Measurements from ENCODE around the gene ATPAF2. TPM values are rescaled to one million over a fixed set of nuclear protein-coding genes. Genes with fewer than 3 reads are reported as not detected.

Gene ATPAF2
- total and polyA plus RNA-seq, 2 donors (not counting 3 experiments of a cell fraction or from before 2014, with no cell fraction given): 23.2 to 35.7 TPM

- Histone ChIP-seq H3K4me2 (ENCODE audit: insufficient read depth, low read length) (no peak overlapping the region), H3K4me3 (replicated peaks in 1 of 3; ENCODE audit: insufficient read depth in 1 of 3, low read depth in 1 of 3, low read length in 3 of 3) (no peak overlapping the region), H3K79me2 (ENCODE audit: control insufficient read depth, insufficient read depth, low read length) (no peaks in the 10 kb centered on the region), H3K27ac (ENCODE audit: insufficient read depth, low read depth, low read length) (no peak overlapping the region), H4K20me1 (replicated peaks; ENCODE audit: control insufficient read depth, extremely low read depth, insufficient read depth, low read length) (no peaks in the 10 kb centered on the region), H3K9me3 (replicated peaks; ENCODE audit: control insufficient read depth, insufficient read depth, low read length) (no peaks in the 10 kb centered on the region), H2AFZ (ENCODE audit: low read depth, low read length) (no peak overlapping the region), H3K27me3 (ENCODE audit: control insufficient read depth in 2 of 2, insufficient read depth in 2 of 2, low read length in 2 of 2) (no peaks in the 10 kb centered on the region), H3K4me1 (ENCODE audit: control insufficient read depth, extremely low read depth, insufficient read depth, low read length) (peaks cover 5% of the 10 kb centered on the region), H3K36me3 (ENCODE audit: control insufficient read depth in 2 of 2, extremely low read depth in 1 of 2, insufficient read depth in 2 of 2, low read length in 2 of 2) (peaks cover 0 to 9% of the 10 kb centered on the region in 2 experiments), H3K9ac (replicated peaks; ENCODE audit: extremely low read depth, insufficient read depth, low read length) (no peak overlapping the region), H3K9me1 (replicated peaks; ENCODE audit: control insufficient read depth, extremely low read depth, insufficient read depth, low read length) (no peaks in the 10 kb centered on the region)
- FAIRE-seq (no peak), DNase-seq (ENCODE audit: low read depth, low spot score) (no peak)
- ChIA-PET CTCF (interaction anchor here (1.1 kb wide), 1 partner anchor 229 kb away, joined by 3 read pairs; no protein-coding TSS in a partner anchor), POLR2A (no interaction called here)
- TF ChIP-seq FOS (IDR thresholded peaks at IDR 0.05; ENCODE audit: borderline replicate concordance, insufficient read depth, low read length) (no peak), MAX (IDR thresholded peaks at IDR 0.05; ENCODE audit: insufficient read depth, insufficient read length) (no peak), CTCF (IDR thresholded peaks at IDR 0.05; ENCODE audit: extremely low read depth in 1 of 2, insufficient read depth in 1 of 2, low read depth in 1 of 2, low read length in 2 of 2) (no peak), MYC (IDR thresholded peaks at IDR 0.05; ENCODE audit: low read depth, low read length) (no peak), POLR2AphosphoS5 (IDR thresholded peaks at IDR 0.05; ENCODE audit: insufficient read depth, low read depth, low read length) (no peak), JUN (IDR thresholded peaks at IDR 0.05; ENCODE audit: borderline replicate concordance, insufficient read depth, insufficient read length, low read depth) (no peak), GATA2 (IDR thresholded peaks at IDR 0.05; ENCODE audit: insufficient read depth, insufficient read length, low read depth, low read length) (no peak), EZH2 (IDR thresholded peaks at IDR 0.05; ENCODE audit: borderline replicate concordance, low read depth, low read length, severe bottlenecking) (no peak), POLR2A (IDR thresholded peaks at IDR 0.05; ENCODE audit: low read depth, low read length) (no peak)
- dilution Hi-C loops (cut with MboI; ENCODE audit: extremely low pct_ligation_motif_present, low sequenced_read_pairs): no loop called here
- no TSS peak for BruUV-seq (replicated peaks)
- intact Hi-C loops (cut with micrococcal nuclease): no loop called here
Observed at GRCh38 chr17:18019838-18020154, 19.2 kb downstream of the ATPAF2 start.

Measured in endothelial cell of umbilical vein (primary cell).